KOPT-K1 (cell line): ENCODE results near the gene TTC39B.
"Not testable (repeated sequence)": the region's sequence is repeated elsewhere in the genome, so short reads cannot be mapped to it uniquely, and the experiment has no call there.

Source experiments
- H3K27ac ChIP-seq: fragments of 200-600 bp; sonication (generic); 2 replicates; pipeline ENCODE4 v1.5.1; 2016; ENCODE audit warnings: antibody characterized with exemption, mild to moderate bottlenecking, low read depth, low read length; ENCODE audit not compliant: poor library complexity, severe bottlenecking
- H3K36me3 ChIP-seq: fragments of 200-600 bp; sonication (generic); 2 replicates; pipeline ENCODE4 v1.5.1; 2017; ENCODE audit warnings: antibody characterized with exemption, mild to moderate bottlenecking, low read length, moderate library complexity; ENCODE audit not compliant: insufficient read depth
- H3K9me3 ChIP-seq: fragments of 200-600 bp; sonication (generic); 2 replicates; pipeline ENCODE4 v1.5.1; 2017; ENCODE audit warnings: antibody characterized with exemption, low read length, mild to moderate bottlenecking; ENCODE audit not compliant: insufficient read depth, poor library complexity, severe bottlenecking

The TTC39B gene

DNA sequence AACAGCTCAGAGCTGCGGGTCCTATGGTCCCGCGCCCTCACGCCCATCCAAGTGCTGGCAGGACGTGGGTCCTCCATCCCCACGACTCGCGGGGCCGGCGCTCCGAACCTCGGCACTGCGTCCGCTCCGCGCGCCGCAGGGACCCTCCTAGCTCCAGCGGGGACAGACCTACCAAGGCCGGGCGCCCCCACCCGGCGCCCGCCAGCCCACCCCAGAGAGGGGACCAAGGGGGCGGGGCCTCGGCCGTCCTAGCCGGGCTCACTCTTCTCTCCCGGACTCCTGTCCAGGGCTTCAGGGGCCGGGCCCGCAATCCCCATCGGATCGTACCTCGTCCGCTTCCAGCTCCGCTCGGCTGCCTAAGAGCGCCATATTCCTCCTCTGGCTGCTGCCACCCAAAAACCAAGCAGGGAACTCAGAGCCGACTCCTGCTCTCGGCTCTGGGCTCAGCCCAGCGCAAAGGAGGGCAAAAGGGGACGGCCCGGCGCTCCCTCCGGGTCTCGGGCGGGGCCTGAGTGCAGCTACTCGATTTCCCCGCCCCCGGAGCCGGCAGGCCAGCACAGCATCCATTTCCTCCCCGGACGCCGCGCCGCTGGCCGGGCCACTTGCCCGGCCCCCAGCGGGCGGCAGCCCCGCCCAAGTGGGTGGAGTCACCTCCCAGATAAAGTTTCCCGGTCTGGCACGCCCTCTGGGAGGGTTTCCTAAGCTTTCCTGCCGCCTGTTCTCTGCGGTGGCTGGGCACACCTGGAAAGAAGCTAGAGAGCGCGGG is at the start of gene TTC39B:
TTC39B (minus strand) TSS at position 460 of the 766 bp plus-strand sequence; CDS start at position 369, 91 bp downstream.
- Histone ChIP-seq H3K36me3 (no peaks in the 10 kb centered on the region), H3K9me3 (no peaks in the 10 kb centered on the region), H3K27ac (peak within 1 kb of the TSS; percentile 76)

DNA sequence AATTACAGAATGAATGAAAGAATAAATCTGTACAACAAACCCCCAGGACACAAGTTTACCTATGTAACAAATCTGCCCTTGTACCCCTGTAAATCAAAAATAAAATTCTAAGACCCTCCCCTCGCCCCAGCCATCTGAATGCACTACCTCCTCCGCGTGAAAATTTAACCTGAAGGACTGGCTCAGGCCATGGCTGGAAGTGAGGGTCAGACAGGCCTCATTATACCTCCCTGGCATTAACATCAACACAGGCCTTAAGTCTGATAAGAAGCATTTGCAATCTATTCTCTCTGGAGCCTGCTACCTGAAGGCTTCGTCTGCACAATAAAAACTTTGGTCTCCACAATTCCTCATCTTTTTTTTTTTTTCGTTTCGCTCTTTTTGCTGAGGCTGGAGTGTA is 48.7 kb upstream of the TTC39B start:
- H3K27ac ChIP-seq = no peak overlapping the region

GRCh38 chr9:15354713-15355112 is 47.7 kb upstream of the TTC39B start:
- Histone ChIP-seq H3K27ac (no peak overlapping the region), H3K9me3 (no peaks in the 10 kb centered on the region), H3K36me3 (no peaks in the 10 kb centered on the region)

More for the DNA sequence above, 48.7 kb upstream of the TTC39B start:
- no peaks in the 10 kb centered on the region for H3K36me3 ChIP-seq
- H3K9me3 ChIP-seq = no peaks in the 10 kb centered on the region

- Histone ChIP-seq H3K36me3 (no peaks in the 10 kb centered on the region), H3K9me3 (no peaks in the 10 kb centered on the region), H3K27ac (no peak overlapping the region)
Observed at GRCh38 chr9:15353892-15354291, 46.9 kb upstream of the TTC39B start.

- H3K9me3 ChIP-seq = no peaks in the 10 kb centered on the region
- H3K36me3 ChIP-seq = no peaks in the 10 kb centered on the region
- H3K27ac ChIP-seq = no peak overlapping the region
Observed at GRCh38 chr9:15352306-15352705, 45.3 kb upstream of the TTC39B start.

DNA sequence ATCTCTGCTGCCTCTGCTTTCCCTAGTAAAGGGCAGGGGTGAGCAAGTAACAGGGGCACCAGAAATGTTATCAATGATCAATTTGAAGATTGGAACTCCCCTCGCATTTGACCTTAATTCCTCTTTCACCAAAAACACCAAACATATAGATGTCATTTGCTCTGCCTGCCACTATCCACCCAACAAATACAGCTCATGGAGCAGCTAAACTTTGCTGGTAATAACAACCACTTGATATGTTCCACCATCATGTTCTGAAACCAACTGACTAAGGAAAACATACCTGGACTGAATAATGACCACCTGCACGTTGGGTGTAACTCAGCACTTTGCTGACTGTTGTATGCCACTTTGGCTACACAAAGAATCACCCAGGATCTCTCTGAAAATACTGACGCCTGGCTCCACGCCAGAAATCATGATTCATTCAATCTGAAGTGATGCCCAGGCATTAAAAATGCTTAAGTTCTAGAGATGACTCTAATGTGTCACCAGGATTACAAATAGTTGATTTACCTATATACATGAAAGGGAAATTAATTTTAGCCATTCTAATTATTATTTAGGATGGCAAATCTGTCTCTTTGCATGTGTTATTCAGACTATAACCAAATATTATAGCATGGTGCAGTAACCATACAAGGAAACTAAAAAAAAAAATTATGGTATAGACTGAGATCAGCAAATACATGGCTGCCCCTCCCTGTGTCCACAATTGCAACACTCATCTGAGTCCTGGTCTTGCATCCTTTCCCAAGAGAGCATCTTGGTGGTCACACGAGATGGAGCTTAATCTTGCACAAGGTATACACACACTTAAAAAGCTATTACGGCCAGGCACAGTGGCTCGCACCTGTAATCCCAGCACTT is 43.1 kb upstream of the TTC39B start:
- H3K36me3 ChIP-seq = no peaks in the 10 kb centered on the region
- no peaks in the 10 kb centered on the region for H3K9me3 ChIP-seq
- no peak overlapping the region for H3K27ac ChIP-seq

DNA sequence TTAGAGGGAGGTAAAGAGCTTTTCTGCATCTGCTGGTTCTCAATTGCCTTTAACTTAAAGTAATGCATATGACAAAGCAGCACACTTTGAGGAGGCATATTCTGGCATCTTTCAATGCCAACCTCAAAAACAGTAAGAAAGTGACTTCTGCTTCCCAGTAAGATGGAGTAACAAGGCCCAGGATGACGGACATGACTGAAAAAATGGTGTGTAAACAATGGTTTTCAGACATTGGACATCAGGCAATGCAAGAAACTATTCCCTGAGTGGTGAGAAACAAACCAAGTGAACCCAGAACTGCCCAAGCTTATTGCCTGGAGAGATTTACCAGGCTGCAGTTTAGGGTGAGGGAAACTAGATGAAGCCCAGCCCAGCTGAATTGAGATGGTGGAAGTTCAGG is 39.8 kb upstream of the TTC39B start:
- Histone ChIP-seq H3K27ac (no peak overlapping the region), H3K9me3 (peaks cover 7% of the 10 kb centered on the region), H3K36me3 (no peaks in the 10 kb centered on the region)

- Histone ChIP-seq H3K36me3 (no peaks in the 10 kb centered on the region), H3K9me3 (peaks cover 7% of the 10 kb centered on the region), H3K27ac (no peak overlapping the region)
Observed at GRCh38 chr9:15344191-15344590, 37.2 kb upstream of the TTC39B start.

GRCh38 chr9:15333376-15333881 is 26.4 kb upstream of the TTC39B start:
- H3K27ac ChIP-seq = no peak overlapping the region
- H3K9me3 ChIP-seq = no peaks in the 10 kb centered on the region
- no peaks in the 10 kb centered on the region for H3K36me3 ChIP-seq

- H3K36me3 ChIP-seq = no peaks in the 10 kb centered on the region
- no peaks in the 10 kb centered on the region for H3K9me3 ChIP-seq
- H3K27ac ChIP-seq = no peak overlapping the region
Observed at GRCh38 chr9:15332939-15333338, 25.9 kb upstream of the TTC39B start.

DNA sequence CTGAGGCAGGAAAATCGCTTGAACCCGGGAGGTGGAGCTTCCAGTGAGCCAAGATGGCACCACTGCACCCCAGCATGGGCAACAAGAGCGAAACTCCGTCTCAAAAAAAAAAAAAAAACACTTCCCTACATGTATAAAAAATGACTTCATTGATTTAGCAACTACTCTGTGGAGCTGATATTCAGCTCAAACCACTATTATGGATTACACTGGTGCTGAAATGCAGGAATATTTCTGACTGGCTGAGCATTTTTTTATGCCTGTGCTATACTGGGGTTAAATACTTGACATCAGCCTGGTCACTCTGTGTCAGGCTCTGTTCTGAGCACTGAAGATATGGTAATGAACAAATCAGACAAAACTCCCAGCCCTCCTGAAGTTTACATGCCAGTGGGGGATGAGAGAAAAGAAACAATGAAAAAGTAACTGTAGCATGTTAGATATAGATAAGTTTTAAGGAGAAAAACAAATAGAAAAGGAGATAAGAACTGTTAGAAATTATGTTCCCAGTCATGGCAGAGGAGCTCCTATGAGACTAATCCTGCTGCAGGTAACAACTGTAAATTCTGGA is 22.6 kb upstream of the TTC39B start:
- Histone ChIP-seq H3K27ac (no peak overlapping the region), H3K36me3 (no peaks in the 10 kb centered on the region), H3K9me3 (peaks cover 11% of the 10 kb centered on the region)

GRCh38 chr9:15328946-15329345 is 21.9 kb upstream of the TTC39B start:
- H3K9me3 ChIP-seq = peaks cover 16% of the 10 kb centered on the region
- no peaks in the 10 kb centered on the region for H3K36me3 ChIP-seq
- H3K27ac ChIP-seq = no peak overlapping the region

- peaks cover 29% of the 10 kb centered on the region for H3K9me3 ChIP-seq
- not testable (repeated sequence) for H3K36me3 ChIP-seq, H3K27ac ChIP-seq
Observed at GRCh38 chr9:15322695-15323094, 15.7 kb upstream of the TTC39B start.

DNA sequence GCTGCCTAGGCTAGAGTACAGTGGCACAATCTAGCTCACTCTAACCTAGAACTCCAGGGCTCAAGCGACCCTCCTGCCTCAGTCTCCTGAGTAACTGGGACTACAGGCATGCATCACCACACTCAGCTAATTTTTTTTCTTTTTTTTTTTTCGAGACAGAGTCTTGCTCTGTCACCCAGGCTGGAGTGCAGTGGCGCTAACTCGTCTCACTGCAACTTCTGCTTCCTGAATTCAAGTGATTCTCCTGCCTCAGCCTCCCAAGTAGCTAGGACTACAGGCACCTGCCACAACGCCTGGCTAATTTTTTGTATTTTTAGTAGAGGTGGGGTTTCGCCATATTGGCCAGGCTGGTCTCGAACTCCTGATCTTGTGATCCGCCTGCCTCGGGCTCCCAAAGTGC is 12.6 kb upstream of the TTC39B start:
- H3K9me3 ChIP-seq = peaks cover 19% of the 10 kb centered on the region
- not testable (repeated sequence) for H3K36me3 ChIP-seq, H3K27ac ChIP-seq

DNA sequence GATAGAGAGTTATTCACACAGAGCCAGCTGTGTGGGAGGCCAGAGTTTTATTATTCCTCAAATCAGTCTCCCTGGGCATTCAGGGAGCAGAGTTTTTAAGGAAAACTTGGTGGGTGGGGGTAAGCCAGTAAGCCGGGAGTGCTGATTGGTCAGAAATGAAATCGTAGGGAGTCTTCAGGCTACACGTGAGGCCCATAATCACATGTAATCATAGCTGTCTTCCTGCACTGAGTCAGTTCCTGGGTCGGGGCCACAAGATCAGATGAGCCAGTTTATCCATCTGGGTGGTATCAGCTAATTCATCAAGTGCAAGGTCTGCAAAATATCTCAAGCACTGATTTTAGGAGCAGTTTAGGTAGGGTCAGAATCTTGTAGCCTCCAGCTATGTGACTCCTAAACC is 10.8 kb upstream of the TTC39B start:
- Histone ChIP-seq H3K36me3 (no peaks in the 10 kb centered on the region), H3K9me3 (peaks cover 6% of the 10 kb centered on the region), H3K27ac (no peak overlapping the region)
